ENCODE data around the gene LCORL. TPM values are rescaled to one million over a fixed set of nuclear protein-coding genes. Genes with fewer than 3 reads are reported as not detected.
A peak's percentile ranks its signal among the peaks of the same experiment; 100 is the strongest.

Gene LCORL
- total RNA-seq, 1 experiment from 2014 or later = 18.0 TPM

DNA sequence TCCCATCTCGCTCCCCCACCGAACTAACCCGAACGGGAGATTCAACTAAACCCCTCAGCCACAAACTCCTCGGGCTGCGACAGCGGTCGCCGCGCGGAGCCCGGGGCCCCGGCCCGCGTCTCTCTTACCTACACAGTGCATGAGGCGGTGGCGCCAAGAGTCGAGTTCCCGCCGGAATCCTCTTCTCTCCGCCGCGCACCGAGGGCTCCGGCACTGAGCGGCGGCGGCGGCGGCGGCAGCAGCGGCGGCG lies 160 bp downstream of the LCORL start:
- ChIA-PET RAD21 (ENCODE audit: low non-redundant PET in 1 of 2, low total read pairs in 2 of 2, uncharacterized antibody in 2 of 2, unreplicated experiment in 2 of 2) (no interaction called here), POLR2A (no interaction called here)
- intact Hi-C loops (cut with micrococcal nuclease) = loop anchor here (2.0 kb wide), 1 partner anchor 211 kb away; the partner anchor contains the start of genes DCAF16 and NCAPG

More for the DNA sequence above, 160 bp downstream of the LCORL start:
- Histone ChIP-seq H3K9me2 (ENCODE audit: insufficient read depth) (no peaks in the 10 kb centered on the region), H4K20me1 (ENCODE audit: insufficient read depth) (0 out of 2 replicates have a peak, but pooled peaks cover 3% of the 10 kb centered on the region), H3K79me2 (ENCODE audit: insufficient read depth, low read length) (peaks cover 43% of the 10 kb centered on the region), H3K27me3 (ENCODE audit: insufficient read depth, low read length) (no peaks in the 10 kb centered on the region), H3K36me3 (ENCODE audit: control insufficient read depth in 1 of 2, insufficient read depth in 2 of 2, low read length in 2 of 2) (no peaks in the 10 kb centered on the region), H3K27ac (ENCODE audit: low read depth, low read length) (peak overlapping the region; percentile 86), H2AFZ (ENCODE audit: low read depth, low read length, poor library complexity, severe bottlenecking) (no peak overlapping the region), H3K4me2 (ENCODE audit: low read length) (peak overlapping the region; percentile 93), H3K4me1 (ENCODE audit: control insufficient read depth in 1 of 2, insufficient read depth in 2 of 2, low read length in 2 of 2) (peaks cover 6 to 19% of the 10 kb centered on the region in 2 experiments; a peak in 3 of 4 replicates), H3K9me3 (ENCODE audit: control insufficient read depth in 1 of 2, insufficient read depth in 1 of 2, low read depth in 1 of 2, low read length in 2 of 2) (no peaks in the 10 kb centered on the region), H3K9ac (ENCODE audit: low read length) (peak overlapping the region; percentile 86), H3K4me3 (replicated peaks in 1 of 2; ENCODE audit: low read depth in 1 of 2, low read length in 2 of 2) (peak overlapping the region; percentile 77 to 79)
- DNase-seq (ENCODE audit: low read depth, low spot score) (no peak), ATAC-seq (peak; percentile 14)
- no TSS peak for BruUV-seq (replicated peaks)
- CTCF ChIA-PET = interaction anchor here (1.0 kb wide), 1 partner anchor 21 kb away, joined by 3 read pairs; no protein-coding TSS in a partner anchor
- no peak for TF ChIP-seq EGR1 (IDR thresholded peaks at IDR 0.05; ENCODE audit: low read depth)
- no peak for TF ChIP-seq RAD21 (IDR thresholded peaks at IDR 0.05; ENCODE audit: low read depth)
- TF ChIP-seq POLR2A (IDR thresholded peaks at IDR 0.05; ENCODE audit: borderline replicate concordance, extremely low read depth, insufficient read depth, insufficient read length) = peak; percentile 42
- TF ChIP-seq YY1 (IDR thresholded peaks at IDR 0.05; ENCODE audit: extremely low read depth, insufficient replicate concordance, low read depth, low read length) = no peak
- no peak for TF ChIP-seq SP1 (IDR thresholded peaks at IDR 0.05; ENCODE audit: low read depth)
- TF ChIP-seq, protein P1, sequence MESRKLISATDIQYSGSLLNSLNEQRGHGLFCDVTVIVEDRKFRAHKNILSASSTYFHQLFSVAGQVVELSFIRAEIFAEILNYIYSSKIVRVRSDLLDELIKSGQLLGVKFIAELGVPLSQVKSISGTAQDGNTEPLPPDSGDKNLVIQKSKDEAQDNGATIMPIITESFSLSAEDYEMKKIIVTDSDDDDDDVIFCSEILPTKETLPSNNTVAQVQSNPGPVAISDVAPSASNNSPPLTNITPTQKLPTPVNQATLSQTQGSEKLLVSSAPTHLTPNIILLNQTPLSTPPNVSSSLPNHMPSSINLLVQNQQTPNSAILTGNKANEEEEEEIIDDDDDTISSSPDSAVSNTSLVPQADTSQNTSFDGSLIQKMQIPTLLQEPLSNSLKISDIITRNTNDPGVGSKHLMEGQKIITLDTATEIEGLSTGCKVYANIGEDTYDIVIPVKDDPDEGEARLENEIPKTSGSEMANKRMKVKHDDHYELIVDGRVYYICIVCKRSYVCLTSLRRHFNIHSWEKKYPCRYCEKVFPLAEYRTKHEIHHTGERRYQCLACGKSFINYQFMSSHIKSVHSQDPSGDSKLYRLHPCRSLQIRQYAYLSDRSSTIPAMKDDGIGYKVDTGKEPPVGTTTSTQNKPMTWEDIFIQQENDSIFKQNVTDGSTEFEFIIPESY (IDR thresholded peaks at IDR 0.05; ENCODE audit: extremely low read depth, insufficient replicate concordance, low read length) = no peak
- TF ChIP-seq SIN3A (IDR thresholded peaks at IDR 0.05; ENCODE audit: low read depth) = peak; percentile 10; the same call in 1 of the 2 replicates
- peak; percentile 82; the same call in 1 of the 2 replicates for TF ChIP-seq POLR2AphosphoS5 (IDR thresholded peaks at IDR 0.05; ENCODE audit: low read depth, low read length)

Data from HCT116 (cell line).